ENCODE results near the gene WDPCP. TPM values are rescaled to one million over a fixed set of nuclear protein-coding genes. Genes with fewer than 3 reads are reported as not detected.
"Not testable (repeated sequence)": the region's sequence is repeated elsewhere in the genome, so short reads cannot be mapped to it uniquely, and the experiment has no call there.

Gene WDPCP
- total and polyA plus RNA-seq, 12 donors, result 2.7 to 14.6 (median 9.3) TPM

GRCh38 chr2:63477686-63478085, 110.6 kb downstream of the WDPCP start:
- no peaks in the 10 kb centered on the region for H3K27me3 ChIP-seq
- no peaks in the 10 kb centered on the region for H3K9me3 ChIP-seq (replicated peaks in 1 of 3)
- H3K36me3 ChIP-seq (replicated peaks in 1 of 2), result no peaks in the 10 kb centered on the region
- no peak for DNase-seq
- WGBS, 4 donors, result 91 to 97% (median 95%) methylated on average over 3 of the region's 3 CpGs
- H3K4me3 ChIP-seq, result no peak overlapping the region
- no peak overlapping the region for H3K27ac ChIP-seq
- TF ChIP-seq POLR2A (IDR thresholded peaks at IDR 0.05) (no peak), CTCF (IDR thresholded peaks at IDR 0.05) (no peak)
- intact Hi-C loops (cut with DNase I), result no loop called here
- H3K4me1 ChIP-seq (replicated peaks in 1 of 2), result no peaks in the 10 kb centered on the region

DNA sequence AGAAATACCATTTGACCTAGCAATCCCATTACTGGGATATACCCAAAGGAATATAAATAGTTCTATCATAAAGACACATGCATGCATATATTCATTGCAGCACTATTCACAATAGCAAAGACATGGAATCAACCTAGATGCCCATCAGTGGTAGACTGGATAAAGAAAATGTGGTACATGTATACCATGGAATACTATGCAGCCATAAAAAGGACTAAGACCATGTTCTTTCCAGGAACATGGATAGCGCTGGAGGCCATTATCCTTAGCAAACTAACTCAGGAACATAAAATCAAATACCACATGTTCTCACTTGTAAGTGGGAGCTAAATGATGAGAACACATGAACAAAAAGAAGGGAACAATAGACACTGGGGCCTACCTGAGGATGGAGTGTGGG, 119.0 kb downstream of the WDPCP start:
- H3K4me1 ChIP-seq (replicated peaks in 1 of 2); intact Hi-C loops (cut with DNase I); H3K27ac ChIP-seq; H3K4me3 ChIP-seq; H3K9me3 ChIP-seq (replicated peaks in 1 of 3); DNase-seq; H3K36me3 ChIP-seq (replicated peaks in 1 of 2); H3K27me3 ChIP-seq: not testable (repeated sequence)
- 97 to 100% (median 99%) methylated on average over 1 of the region's 1 CpG for WGBS, 4 donors

DNA sequence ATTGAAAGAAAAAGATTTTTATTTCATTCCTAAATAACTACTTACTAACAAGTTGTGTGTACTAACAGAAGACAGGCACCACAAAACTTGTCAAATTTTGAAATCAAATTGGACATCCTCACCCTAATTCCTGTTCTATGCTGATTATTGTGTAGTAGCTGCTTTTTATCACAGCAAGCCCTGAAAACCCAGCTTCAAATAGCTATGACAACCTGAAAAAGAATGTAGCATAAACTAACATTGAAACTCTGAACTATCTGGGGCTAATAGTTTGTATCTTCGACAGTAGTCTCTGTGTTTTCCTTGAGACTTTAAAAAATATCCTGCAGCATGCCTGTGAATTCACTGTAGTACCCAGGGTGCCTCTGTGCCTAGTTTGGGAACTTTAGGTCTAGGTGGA, 122.6 kb downstream of the WDPCP start:
- intact Hi-C loops (cut with DNase I), result no loop called here
- WGBS, 4 donors, result 82 to 98% (median 92%) methylated on average over 1 of the region's 1 CpG
- H3K36me3 ChIP-seq (replicated peaks in 1 of 2), result no peaks in the 10 kb centered on the region

DNA sequence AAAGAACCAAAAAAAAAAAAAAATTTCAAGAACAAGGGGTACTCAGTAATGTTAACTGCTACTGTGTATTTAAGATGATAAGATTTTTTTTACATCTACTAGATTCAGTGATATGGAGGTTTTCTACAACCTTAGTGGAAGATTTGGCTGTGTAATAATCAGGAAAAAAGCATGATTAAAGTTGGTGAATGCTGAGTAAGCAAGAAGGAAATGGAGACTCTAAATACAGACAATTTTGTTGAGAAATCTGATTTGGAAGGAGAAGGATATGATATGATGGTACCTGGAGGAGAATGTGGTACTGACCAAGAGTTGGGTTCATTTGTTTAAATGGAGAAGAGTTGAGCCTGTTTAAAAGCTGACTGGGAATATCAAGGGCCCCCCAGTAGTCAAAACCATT, 125.1 kb downstream of the WDPCP start:
- H3K27me3 ChIP-seq, result no peaks in the 10 kb centered on the region
- H3K4me3 ChIP-seq, result no peak overlapping the region
- DNase-seq, result no peak
- no peaks in the 10 kb centered on the region for H3K4me1 ChIP-seq (replicated peaks in 1 of 2)
- H3K27ac ChIP-seq, result no peak overlapping the region
- H3K36me3 ChIP-seq (replicated peaks in 1 of 2), result no peaks in the 10 kb centered on the region
- TF ChIP-seq POLR2A (IDR thresholded peaks at IDR 0.05) (no peak), CTCF (IDR thresholded peaks at IDR 0.05) (no peak)
- no peaks in the 10 kb centered on the region for H3K9me3 ChIP-seq (replicated peaks in 1 of 3)
- intact Hi-C loops (cut with DNase I), result no loop called here

More for the DNA sequence above, 122.6 kb downstream of the WDPCP start:
- Histone ChIP-seq H3K27ac (no peak overlapping the region), H3K9me3 (replicated peaks in 1 of 3) (no peaks in the 10 kb centered on the region), H3K27me3 (no peaks in the 10 kb centered on the region), H3K4me3 (no peak overlapping the region), H3K4me1 (replicated peaks in 1 of 2) (no peaks in the 10 kb centered on the region)
- no peak for TF ChIP-seq POLR2A (IDR thresholded peaks at IDR 0.05)
- no peak for TF ChIP-seq CTCF (IDR thresholded peaks at IDR 0.05)
- DNase-seq, result no peak

DNA sequence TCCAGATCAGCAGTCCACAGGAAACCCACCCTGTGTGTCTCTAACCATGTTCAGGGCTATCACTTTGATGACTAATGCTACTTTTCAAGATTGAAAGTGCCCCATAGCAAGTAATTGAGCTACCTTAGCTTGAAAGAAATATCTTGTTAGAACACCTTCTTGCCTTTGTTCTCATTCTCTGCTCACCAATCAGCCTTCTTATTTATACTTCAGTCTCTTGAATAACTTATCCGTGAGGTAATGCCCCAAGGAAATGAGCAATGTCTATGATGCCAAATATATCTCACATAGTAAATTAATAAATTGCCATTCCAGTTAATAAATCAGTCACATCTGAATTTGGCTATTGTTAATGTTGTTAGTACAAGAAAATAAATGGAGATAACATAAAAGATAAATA, 141.6 kb downstream of the WDPCP start:
- H3K27ac ChIP-seq, result no peak overlapping the region
- H3K36me3 ChIP-seq (replicated peaks in 1 of 2), result no peaks in the 10 kb centered on the region
- TF ChIP-seq CTCF (IDR thresholded peaks at IDR 0.05) (no peak), POLR2A (IDR thresholded peaks at IDR 0.05) (no peak)
- WGBS, 4 donors, result 90 to 96% (median 91%) methylated on average over 1 of the region's 1 CpG
- H3K27me3 ChIP-seq, result no peaks in the 10 kb centered on the region
- DNase-seq, result no peak
- H3K9me3 ChIP-seq (replicated peaks in 1 of 3), result no peaks in the 10 kb centered on the region
- intact Hi-C loops (cut with DNase I), result no loop called here
- no peaks in the 10 kb centered on the region for H3K4me1 ChIP-seq (replicated peaks in 1 of 2)
- no peak overlapping the region for H3K4me3 ChIP-seq
